Cardiac septum (tissue), 1 donor: ENCODE results near the gene BNC2. TPM values are rescaled to one million over a fixed set of nuclear protein-coding genes. Genes with fewer than 3 reads are reported as not detected.
"Not testable (repeated sequence)": the region's sequence is repeated elsewhere in the genome, so short reads cannot be mapped to it uniquely, and the experiment has no call there.

Experiments
- DNase-seq: peaks from one replicate; pipeline ENCODE4 v3.0.0-alpha.2; 2020; ENCODE audit warnings: low spot score
- intact Hi-C: fragments of 100-400 bp; cut with DNase I; formaldehyde crosslinking; loops from one replicate; pipeline ENCODE4 v1.14.0; 2022
- total RNA-seq: library from RNA; stranded (reverse); fragmentation: NEBNext Ultra II Directional; extraction: Animal tissue kit (Norgen Biotek cat#: 25700); gene quantifications from one replicate; pipeline ENCODE4 v1.2.1, GENCODE V29; 2021
- donor health status: DM: no; HTN: no; CAD: no.

The BNC2 gene
- total RNA-seq, 1 donor from 2014 or later: 6.6 TPM

DNA sequence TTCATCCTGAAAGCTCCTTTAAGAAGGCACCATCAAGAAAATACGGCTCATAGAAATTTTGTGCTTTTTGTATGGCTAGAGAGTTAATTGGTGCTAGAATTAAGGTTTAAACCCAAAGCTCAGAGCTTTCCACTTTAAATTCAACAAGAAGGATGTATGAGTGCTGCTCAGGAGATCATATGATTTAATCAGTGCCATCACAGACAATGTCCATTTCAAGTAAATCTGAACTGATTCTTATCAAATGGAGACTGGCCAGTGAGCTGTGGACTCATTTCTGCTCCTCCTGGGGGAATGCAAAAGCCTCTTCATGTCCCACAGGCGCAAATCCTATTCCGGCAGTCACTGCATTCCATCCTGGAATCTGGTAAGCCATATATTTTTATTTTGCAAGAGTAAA lies 327.2 kb downstream of the BNC2 start:
- intact Hi-C loops: no loop called here
- DNase-seq: no peak

DNA sequence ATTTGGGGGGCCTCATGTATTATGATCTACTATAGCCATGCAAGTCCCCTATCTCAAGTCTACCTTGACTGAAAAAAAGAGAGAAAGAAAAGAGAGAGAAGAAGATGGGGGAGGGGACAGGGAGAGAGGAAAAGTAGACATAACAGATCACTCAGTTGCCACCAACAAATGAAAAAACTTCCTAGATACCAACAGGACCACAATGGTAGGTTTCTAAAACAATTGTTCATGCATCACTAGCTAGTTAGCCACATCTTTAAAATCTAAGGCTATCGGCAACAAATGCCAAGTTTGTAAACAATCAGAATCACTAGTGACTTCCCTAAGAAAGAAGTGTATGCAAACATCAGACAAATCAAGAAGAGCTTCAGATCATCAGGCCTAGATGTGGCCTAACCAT lies 328.2 kb downstream of the BNC2 start:
- intact Hi-C loops: no loop called here

DNA sequence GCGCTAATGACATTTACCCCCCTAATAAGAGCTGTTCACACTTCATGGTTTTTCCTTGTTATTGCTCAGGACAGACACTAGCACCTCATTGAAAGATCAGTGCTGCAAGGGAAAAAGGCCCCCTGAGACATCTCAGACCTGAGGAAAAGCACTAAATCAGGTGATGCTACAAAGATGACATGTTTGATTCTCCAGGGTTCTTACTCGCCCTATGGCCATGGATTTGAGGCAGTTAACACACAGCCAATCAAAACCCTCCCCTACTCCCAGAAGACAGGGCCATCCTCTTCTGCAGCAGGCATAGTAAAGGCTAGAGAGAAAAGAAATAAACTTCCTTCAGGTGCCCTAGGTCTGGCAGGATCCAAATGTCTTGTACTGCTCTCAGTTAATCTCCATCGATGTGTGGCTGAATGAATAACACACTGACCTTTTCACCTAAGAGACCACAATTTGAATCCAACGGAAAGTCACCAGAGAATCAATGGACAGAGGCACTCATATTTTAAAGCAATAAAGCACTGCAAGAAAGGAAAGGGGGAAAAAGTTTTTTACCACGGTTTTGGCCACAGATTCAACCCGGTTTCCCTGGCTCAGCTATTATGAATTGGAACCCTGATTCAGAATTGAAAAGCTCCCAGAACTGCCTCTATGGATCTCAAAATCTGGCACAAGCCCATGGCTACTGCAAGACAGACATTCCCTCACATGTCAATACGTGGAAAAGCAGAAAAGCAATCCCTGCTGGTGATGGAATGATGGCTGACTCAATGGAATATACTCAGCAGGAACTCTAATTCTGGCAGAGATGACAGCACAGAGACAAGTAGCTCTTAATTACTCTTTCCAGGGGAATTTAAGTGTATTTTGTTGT lies 329.5 kb downstream of the BNC2 start:
- intact Hi-C loops: no loop called here
- no peak for DNase-seq

More for the DNA sequence above, 328.2 kb downstream of the BNC2 start:
- DNase-seq: no peak

DNA sequence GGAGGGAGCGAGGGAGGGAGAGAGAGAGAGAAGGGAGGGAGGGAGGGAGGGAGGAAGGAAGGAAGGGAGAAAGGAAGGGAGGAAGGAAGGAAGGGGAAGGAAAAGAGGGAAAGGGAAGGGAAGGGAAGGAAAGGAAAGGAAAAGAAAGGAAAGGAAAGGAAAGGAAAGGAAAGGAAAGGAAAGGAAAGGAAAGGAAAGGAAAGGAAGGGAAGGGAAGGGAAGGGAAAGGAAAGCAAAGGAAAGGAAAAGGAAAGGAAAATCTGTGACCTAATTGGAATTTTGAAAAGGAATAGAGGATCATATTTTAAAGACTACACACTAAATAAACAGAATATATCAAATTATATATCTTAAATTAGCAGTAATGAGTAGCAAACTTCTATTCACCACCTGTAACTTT lies 330.8 kb downstream of the BNC2 start:
- intact Hi-C loops, DNase-seq: not testable (repeated sequence)

DNA sequence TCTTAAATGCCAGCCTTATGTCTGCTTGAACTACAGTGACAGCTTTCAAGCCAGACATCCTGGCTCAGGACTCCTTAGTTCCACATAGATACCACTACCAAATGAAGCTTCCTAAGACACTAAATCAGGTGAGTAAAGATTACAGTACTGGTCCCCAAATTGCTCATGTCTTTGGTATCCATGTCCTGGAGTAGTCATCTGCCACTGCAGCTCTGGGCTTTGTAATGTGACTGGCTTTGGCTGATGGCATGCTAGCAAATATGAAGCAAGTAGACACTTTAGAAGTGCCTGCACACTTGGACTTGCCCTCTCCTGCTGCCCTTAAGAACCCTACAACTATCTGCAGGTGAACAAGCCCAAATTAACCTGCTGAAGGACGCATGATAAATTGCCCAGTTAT lies 334.9 kb downstream of the BNC2 start:
- intact Hi-C loops: no loop called here
- no peak for DNase-seq

DNA sequence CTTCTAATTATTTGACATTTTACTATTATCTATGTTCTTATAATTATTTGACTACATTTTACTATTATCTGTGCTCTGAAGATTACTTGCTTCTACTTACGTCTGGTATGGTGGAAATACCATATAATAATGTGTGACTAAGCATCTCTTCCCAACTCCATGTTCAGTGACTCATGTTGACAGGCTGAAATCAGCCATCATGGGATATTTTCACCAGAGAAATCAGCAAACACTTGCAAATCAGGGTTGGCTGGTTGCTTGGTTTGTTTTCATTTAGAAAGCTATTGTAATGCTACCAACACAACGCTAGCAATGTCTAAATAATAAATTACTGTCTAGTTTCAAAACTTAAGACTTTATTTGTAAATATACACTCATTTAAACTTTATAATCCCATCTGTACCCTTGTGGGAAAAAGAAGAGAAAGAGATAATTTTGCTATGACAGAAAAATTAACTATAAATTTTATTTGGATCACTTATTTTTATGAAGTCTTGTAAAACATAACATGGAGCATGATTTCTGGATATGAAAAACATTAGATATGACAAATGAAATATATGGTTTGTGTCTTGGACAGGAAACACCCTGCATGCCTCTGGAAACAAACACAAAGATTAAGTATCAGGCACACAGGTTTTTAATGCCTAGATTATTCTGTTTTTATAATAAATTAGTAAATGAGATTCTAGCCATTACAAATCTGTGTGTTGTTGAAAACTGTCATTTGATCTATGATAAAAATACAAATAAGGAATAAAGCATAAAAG lies 337.6 kb downstream of the BNC2 start:
- intact Hi-C loops: no loop called here
- no peak for DNase-seq

DNA sequence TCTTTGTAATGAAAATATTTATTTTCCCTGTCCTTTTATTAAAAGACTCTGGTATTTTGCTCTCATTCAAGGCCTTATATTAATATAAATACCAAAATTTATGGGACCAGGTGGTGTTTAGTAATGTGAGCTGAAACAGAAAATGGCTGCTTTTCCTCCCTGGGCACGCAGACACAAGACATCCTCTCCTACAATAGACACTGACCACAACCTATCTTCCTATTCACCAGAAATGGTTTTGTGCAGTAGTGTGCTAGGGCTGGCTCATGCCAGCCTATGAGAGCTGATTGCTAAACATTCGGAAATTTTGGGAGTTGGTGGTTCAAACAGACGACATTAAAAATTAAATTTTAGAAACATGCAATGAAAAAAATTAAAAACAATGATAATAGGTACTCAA lies 338.2 kb downstream of the BNC2 start:
- intact Hi-C loops: no loop called here

GRCh38 chr9:16530669-16531642 lies 339.5 kb downstream of the BNC2 start:
- no peak for DNase-seq
- intact Hi-C loops: no loop called here

More for the DNA sequence above, 338.2 kb downstream of the BNC2 start:
- no peak for DNase-seq

DNA sequence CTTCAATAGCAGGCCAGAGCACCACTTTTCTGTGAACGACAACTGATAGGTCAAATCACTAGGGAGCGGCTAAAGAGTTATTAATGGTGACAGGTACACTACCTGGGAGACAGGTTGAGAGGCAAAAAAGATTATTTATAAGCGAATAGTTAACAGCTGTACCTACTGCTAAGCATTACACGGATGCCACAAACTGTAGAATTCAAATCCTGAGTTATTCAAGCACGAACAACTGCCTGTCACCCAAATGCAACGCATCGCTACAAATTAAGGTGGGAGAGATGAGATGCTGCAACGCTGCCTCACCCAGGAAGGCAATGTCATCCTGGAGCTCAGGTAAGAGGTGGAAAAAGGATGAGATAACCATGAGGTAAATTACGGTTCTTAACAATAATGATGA lies 342.9 kb downstream of the BNC2 start:
- DNase-seq: no peak
- intact Hi-C loops: loop anchor here (10.0 kb wide), 1 partner anchor 177 kb away; no protein-coding TSS in a partner anchor

DNA sequence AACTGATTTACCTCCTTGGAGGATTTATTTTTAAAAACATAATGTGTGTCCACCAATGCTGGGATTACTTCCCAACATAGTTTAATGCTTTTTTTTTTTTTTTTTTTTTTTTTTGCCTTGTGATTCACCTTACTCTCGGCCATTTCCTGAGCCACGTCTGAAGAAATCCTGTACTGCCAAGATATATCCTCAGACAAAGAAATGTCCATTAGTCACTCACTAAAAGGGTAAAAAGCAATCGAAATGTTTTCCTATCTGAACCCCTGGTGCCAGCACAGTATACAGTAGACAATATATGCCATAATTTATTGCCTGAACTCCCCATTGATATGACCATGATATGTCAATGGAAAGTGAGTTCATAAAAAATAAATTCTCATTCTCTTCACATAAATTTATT lies 344.1 kb downstream of the BNC2 start:
- intact Hi-C loops: loop anchor here (10.0 kb wide), 1 partner anchor 178 kb away; no protein-coding TSS in a partner anchor
- DNase-seq: no peak

- intact Hi-C loops: loop anchor here (10.0 kb wide), 1 partner anchor 180 kb away; no protein-coding TSS in a partner anchor
- DNase-seq: no peak
Measured at GRCh38 chr9:16524823-16525222, 345.6 kb downstream of the BNC2 start.

GRCh38 chr9:16524078-16524477 lies 346.4 kb downstream of the BNC2 start:
- intact Hi-C loops: loop anchor here (10.0 kb wide), 1 partner anchor 181 kb away; no protein-coding TSS in a partner anchor
- no peak for DNase-seq

DNA sequence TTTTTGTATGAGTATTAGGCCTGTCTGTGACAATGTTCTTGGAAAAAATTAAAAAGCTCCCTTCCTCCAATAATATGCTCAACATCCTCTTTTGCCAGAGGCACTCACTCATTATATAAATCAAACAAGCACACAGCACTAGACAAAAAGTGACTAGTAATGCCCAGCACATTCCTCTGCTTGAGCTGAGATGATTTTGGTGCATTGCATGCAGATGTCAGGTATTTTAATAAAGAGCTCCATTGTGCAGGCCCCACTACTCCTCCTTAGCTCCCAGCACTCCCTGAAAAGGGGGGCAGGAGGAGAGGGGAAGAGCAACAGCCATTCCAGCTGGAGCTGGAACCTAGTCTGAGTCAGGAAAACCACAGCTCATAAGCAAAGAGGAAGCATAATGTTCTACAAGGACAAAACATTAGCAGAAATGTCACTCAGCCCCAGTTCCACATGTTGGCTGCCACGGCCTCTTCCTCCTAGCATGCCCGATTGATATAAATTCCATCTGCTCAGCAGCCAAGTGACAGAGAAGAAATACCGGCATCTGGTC lies 348.5 kb downstream of the BNC2 start:
- peak; percentile 77 for DNase-seq
- intact Hi-C loops: loop anchor here (10.0 kb wide), 1 partner anchor 183 kb away; no protein-coding TSS in a partner anchor

DNA sequence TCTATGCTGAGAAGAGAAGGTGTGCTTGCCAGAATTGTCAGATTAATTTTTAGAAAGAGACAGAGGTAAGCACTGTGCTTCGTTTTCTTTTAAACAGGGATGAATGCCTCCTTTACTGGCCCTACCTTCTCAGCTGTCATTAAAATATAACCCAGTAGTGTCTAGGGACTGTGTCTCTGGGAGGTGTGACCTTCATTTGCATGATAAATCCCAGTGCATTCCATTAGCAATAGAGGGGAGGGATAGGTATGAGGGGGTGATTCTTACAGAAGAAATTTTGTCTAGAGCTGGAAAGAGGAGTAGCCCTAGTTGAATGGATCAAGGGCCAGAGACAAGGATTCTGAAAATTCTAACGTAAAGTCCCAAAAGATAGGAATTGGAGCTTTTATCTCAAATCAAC lies 351.5 kb downstream of the BNC2 start:
- intact Hi-C loops: no loop called here
- no peak for DNase-seq

GRCh38 chr9:16516891-16517290 lies 353.6 kb downstream of the BNC2 start:
- DNase-seq: no peak
- intact Hi-C loops: no loop called here

DNA sequence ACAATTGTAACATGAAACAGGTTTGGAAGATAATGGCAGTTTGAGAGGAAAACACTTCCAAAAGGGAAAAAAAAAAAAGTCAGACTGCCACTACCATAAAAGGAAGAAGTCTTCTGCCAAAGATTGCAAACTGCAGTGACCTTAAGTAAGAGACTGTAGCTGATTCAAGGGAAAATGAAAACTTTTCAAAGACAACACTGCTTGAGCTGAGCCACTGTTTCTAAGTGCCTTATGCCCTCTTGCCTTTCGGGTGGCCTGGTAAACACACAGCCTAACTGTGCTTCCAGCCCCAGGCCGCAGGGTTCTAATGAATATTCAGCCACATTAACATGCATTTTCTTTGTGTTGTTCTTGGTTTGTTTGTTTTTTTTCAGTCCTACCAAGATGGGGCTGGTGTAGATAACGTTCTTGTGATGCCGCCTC lies 354.6 kb downstream of the BNC2 start:
- intact Hi-C loops: no loop called here
- no peak for DNase-seq

- DNase-seq: no peak
- intact Hi-C loops: no loop called here
Measured at GRCh38 chr9:16515207-16515606, 355.3 kb downstream of the BNC2 start.

GRCh38 chr9:16514131-16514530 lies 356.3 kb downstream of the BNC2 start:
- intact Hi-C loops: no loop called here
- no peak for DNase-seq

DNA sequence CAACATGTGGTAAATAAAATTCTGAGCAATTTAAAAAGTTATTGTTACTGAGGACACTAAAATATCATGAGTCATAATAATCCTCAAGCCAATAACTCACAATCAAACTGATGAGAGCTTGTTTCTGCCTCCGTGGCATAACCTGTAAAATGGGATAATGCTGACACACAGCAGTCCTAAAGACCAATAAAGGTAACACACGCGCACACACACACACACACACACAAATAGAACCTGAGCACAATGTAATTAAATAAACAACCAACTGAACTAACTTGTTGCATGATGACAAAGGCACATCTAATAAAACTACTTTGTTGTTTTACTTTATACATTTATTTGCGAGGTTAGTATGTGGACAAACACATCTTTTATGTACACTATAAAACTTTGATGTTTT lies 358.2 kb downstream of the BNC2 start:
- intact Hi-C loops: no loop called here
- DNase-seq: no peak
